GM21786 (cell line): ENCODE results near the gene FAM200B.

Experiments used
- ATAC-seq: cut with Tn5 transposase; IDR thresholded peaks from one replicate; pipeline ENCODE4 v1.9.1; 2021; ENCODE audit not compliant: unreplicated experiment

FAM200B gene

GRCh38 chr4:15735536-15735935 lies 53.9 kb downstream of the FAM200B start:
- no peak for ATAC-seq

GRCh38 chr4:15736514-15737050 lies 55.0 kb downstream of the FAM200B start:
- no peak for ATAC-seq

- no peak for ATAC-seq
Observed at GRCh38 chr4:15737255-15737654, 55.6 kb downstream of the FAM200B start.

GRCh38 chr4:15738877-15739276 lies 57.2 kb downstream of the FAM200B start:
- ATAC-seq, result no peak
